ENCODE results near the gene GAREM1. TPM values are rescaled to one million over a fixed set of nuclear protein-coding genes. Genes with fewer than 3 reads are reported as not detected.

The GAREM1 gene
- total RNA-seq, 1 experiment from 2014 or later, result 7.0 TPM

DNA sequence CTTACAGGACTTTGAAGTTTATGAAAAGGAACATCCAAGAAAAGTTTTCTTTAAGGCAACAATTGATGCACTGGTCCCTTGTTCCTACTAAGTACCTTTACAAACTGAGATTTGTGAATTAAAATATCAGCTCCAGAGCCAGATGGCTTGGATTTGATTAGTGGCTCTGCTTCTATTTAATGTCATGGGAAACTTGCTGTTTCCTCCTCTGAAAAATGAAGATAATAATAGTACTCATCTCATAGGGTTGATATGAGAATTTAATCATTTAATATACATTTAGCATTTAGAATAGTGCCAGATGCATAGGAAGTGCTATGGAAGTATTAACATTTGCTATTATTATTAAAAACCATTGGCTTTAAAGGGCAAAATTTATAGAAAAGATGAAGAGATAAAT lies 2.6 kb upstream of the GAREM1 start (continued):
- TF ChIP-seq, protein P1, sequence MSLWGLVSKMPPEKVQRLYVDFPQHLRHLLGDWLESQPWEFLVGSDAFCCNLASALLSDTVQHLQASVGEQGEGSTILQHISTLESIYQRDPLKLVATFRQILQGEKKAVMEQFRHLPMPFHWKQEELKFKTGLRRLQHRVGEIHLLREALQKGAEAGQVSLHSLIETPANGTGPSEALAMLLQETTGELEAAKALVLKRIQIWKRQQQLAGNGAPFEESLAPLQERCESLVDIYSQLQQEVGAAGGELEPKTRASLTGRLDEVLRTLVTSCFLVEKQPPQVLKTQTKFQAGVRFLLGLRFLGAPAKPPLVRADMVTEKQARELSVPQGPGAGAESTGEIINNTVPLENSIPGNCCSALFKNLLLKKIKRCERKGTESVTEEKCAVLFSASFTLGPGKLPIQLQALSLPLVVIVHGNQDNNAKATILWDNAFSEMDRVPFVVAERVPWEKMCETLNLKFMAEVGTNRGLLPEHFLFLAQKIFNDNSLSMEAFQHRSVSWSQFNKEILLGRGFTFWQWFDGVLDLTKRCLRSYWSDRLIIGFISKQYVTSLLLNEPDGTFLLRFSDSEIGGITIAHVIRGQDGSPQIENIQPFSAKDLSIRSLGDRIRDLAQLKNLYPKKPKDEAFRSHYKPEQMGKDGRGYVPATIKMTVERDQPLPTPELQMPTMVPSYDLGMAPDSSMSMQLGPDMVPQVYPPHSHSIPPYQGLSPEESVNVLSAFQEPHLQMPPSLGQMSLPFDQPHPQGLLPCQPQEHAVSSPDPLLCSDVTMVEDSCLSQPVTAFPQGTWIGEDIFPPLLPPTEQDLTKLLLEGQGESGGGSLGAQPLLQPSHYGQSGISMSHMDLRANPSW (CRISPR knock-in tag; conservative IDR thresholded peaks at IDR 0.05; ENCODE audit: low read depth), result no peak
- TF ChIP-seq IRF2 (CRISPR knock-in tag; IDR thresholded peaks at IDR 0.05; ENCODE audit: borderline replicate concordance, low read depth), result no peak

GRCh38 chr18:32472841-32473240 lies 2.2 kb upstream of the GAREM1 start:
- CTCF ChIA-PET, result interaction anchor here (4.3 to 7.4 kb wide), 3 partner anchors 77 to 315 kb away, joined by 45 to 109 read pairs (median 60); no protein-coding TSS in a partner anchor
- ATAC-seq, result no peak

DNA sequence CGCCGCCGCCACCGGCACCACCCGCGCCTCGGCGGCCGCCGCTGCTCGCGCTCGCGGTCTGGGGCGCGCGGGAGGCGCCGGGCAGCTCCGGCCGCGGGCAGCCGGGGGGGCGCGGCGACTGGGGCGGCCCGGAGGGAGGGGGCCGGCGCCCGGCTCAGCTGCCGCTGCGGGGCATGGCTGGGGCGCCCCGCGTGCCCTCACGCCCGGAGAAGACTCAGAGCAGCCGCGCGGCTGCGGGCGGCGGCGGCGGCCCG lies 295 bp downstream of the GAREM1 start:
- POLR2A ChIA-PET, result interaction anchor here (0.7 to 1.9 kb wide), 9 partner anchors 9 to 527 kb away, joined by 3 to 7 read pairs (median 3); partner anchors contain the start of gene TRAPPC8
- Mint-ChIP-seq H3K27ac (no peak overlapping the region), H3K27me3 (ENCODE audit: low read depth) (peaks cover 29% of the 10 kb centered on the region), H3K4me1 (peaks cover 36% of the 10 kb centered on the region), H3K4me3 (peak overlapping the region; percentile 86; the same call in 1 of the 2 replicates), H3K36me3 (no peaks in the 10 kb centered on the region), H3K9me3 (no peaks in the 10 kb centered on the region)
- TF ChIP-seq RORB (CRISPR knock-in tag; IDR thresholded peaks at IDR 0.05) (no peak), ZNF138 (CRISPR knock-in tag; conservative IDR thresholded peaks at IDR 0.05) (no peak), CREB1 (CRISPR knock-in tag; IDR thresholded peaks at IDR 0.05) (no peak), HMGA2 (CRISPR knock-in tag; IDR thresholded peaks at IDR 0.05) (no peak), FOXP1 (CRISPR knock-in tag; IDR thresholded peaks at IDR 0.05; ENCODE audit: borderline replicate concordance) (no peak), MXD4 (CRISPR knock-in tag; IDR thresholded peaks at IDR 0.05; ENCODE audit: borderline replicate concordance) (no peak)
- TF ChIP-seq, protein P2, sequence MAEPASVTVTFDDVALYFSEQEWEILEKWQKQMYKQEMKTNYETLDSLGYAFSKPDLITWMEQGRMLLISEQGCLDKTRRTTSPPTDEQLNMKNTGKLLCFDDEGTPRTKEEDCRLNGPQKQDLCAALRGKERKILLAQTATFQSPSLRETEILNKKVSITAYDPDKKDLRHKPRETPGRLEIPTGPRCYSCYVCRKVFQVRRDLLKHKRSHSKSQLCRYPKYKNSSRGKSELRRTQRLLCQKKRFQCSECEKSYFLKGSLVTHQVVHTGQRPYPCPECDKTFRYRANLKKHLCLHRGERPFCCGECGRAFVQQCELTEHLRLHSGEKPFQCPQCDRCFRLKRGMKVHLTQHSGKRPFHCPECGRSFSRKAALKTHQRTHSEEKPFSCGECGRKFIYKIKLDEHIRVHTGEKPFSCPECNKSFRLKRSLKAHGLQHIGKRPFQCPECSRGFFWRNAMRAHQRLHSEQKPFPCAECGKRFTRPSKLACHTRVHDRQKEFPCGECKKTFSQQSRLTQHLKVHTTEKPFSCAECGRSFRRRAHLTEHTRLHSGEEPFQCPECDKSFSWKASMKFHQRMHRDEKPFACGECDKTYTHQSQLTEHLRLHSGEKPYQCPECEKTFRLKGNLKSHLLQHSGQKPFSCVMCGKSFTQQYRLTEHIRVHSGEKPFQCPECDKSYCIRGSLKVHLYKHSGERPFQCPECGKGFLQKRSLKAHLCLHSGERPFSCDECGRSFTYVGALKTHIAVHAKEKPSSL (CRISPR knock-in tag; conservative IDR thresholded peaks at IDR 0.05), result no peak
- TF ChIP-seq, protein P1 (CRISPR knock-in tag; conservative IDR thresholded peaks at IDR 0.05; ENCODE audit: low read depth), result no peak
- TF ChIP-seq, protein P3, sequence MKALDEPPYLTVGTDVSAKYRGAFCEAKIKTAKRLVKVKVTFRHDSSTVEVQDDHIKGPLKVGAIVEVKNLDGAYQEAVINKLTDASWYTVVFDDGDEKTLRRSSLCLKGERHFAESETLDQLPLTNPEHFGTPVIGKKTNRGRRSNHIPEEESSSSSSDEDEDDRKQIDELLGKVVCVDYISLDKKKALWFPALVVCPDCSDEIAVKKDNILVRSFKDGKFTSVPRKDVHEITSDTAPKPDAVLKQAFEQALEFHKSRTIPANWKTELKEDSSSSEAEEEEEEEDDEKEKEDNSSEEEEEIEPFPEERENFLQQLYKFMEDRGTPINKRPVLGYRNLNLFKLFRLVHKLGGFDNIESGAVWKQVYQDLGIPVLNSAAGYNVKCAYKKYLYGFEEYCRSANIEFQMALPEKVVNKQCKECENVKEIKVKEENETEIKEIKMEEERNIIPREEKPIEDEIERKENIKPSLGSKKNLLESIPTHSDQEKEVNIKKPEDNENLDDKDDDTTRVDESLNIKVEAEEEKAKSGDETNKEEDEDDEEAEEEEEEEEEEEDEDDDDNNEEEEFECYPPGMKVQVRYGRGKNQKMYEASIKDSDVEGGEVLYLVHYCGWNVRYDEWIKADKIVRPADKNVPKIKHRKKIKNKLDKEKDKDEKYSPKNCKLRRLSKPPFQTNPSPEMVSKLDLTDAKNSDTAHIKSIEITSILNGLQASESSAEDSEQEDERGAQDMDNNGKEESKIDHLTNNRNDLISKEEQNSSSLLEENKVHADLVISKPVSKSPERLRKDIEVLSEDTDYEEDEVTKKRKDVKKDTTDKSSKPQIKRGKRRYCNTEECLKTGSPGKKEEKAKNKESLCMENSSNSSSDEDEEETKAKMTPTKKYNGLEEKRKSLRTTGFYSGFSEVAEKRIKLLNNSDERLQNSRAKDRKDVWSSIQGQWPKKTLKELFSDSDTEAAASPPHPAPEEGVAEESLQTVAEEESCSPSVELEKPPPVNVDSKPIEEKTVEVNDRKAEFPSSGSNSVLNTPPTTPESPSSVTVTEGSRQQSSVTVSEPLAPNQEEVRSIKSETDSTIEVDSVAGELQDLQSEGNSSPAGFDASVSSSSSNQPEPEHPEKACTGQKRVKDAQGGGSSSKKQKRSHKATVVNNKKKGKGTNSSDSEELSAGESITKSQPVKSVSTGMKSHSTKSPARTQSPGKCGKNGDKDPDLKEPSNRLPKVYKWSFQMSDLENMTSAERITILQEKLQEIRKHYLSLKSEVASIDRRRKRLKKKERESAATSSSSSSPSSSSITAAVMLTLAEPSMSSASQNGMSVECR (CRISPR knock-in tag; IDR thresholded peaks at IDR 0.05; ENCODE audit: borderline replicate concordance), result no peak
- CTCF ChIA-PET, result interaction anchor here (0.6 to 7.4 kb wide), 33 partner anchors 9 to 412 kb away, joined by 3 to 109 read pairs (median 5); no protein-coding TSS in a partner anchor
- ATAC-seq (no peak), DNase-seq (ENCODE audit: low spot score) (no peak)

More at GRCh38 chr18:32472841-32473240, 2.2 kb upstream of the GAREM1 start:
- no peak overlapping the region for H3K4me3 Mint-ChIP-seq
- POLR2A ChIA-PET, result no interaction called here
- no peak for DNase-seq (ENCODE audit: low spot score)
- TF ChIP-seq, protein P3 (CRISPR knock-in tag; IDR thresholded peaks at IDR 0.05; ENCODE audit: borderline replicate concordance), result no peak
- H3K27me3 Mint-ChIP-seq (ENCODE audit: low read depth), result peaks cover 29% of the 10 kb centered on the region
- H3K4me1 Mint-ChIP-seq, result peaks cover 25% of the 10 kb centered on the region
- H3K9me3 Mint-ChIP-seq, result no peaks in the 10 kb centered on the region
- no peaks in the 10 kb centered on the region for H3K36me3 Mint-ChIP-seq
- no peak overlapping the region for H3K27ac Mint-ChIP-seq
